WTC11 (cell line): Measurements from ENCODE around the gene PGGHG. TPM values are rescaled to one million over a fixed set of nuclear protein-coding genes. Genes with fewer than 3 reads are reported as not detected.

Experiments used
- ATAC-seq: fragments of 200-7000 bp; cut with Tn5 transposase; 2 replicates; pipeline ENCODE4 v1.10.0; 2021; ENCODE audit warnings: mild to moderate bottlenecking, moderate library complexity
- CTCF ChIA-PET: fragments of 300-600 bp; sonication (Branson Sonifier 250); formaldehyde crosslinking; loops from one replicate; lab custom pipeline; 2021; ENCODE audit warnings: antibody characterized with exemption; lab: Charles Lee
- POLR2A ChIA-PET: fragments of 350-600 bp; sonication (Branson Sonifier 250); formaldehyde crosslinking; loops from one replicate; lab custom pipeline; 2021; ENCODE audit warnings: antibody characterized with exemption; lab: Charles Lee
- DNase-seq: peaks from one replicate; pipeline ENCODE4 v3.0.0; 2021; ENCODE audit warnings: low spot score
- H3K27ac Mint-ChIP-seq: 2 replicates; pipeline ENCODE4 v1.8.0; 2021; ENCODE audit warnings: mixed read lengths
- H3K27me3 Mint-ChIP-seq: 2 replicates; pipeline ENCODE4 v1.8.0; 2021; ENCODE audit warnings: low read depth, mild to moderate bottlenecking, moderate library complexity, mixed read lengths
- H3K36me3 Mint-ChIP-seq: 2 replicates; pipeline ENCODE4 v1.8.0; 2021; ENCODE audit warnings: mixed read lengths
- H3K4me1 Mint-ChIP-seq: 2 replicates; pipeline ENCODE4 v1.8.0; 2022; ENCODE audit warnings: mixed read lengths
- H3K4me3 Mint-ChIP-seq: 2 replicates; pipeline ENCODE4 v1.8.0; 2021; ENCODE audit warnings: mild to moderate bottlenecking, moderate library complexity, mixed read lengths
- H3K9me3 Mint-ChIP-seq: 2 replicates; pipeline ENCODE4 v1.8.0; 2021; ENCODE audit warnings: mixed read lengths
- ARID4B ChIP-seq: sonication (generic); formaldehyde crosslinking; IDR thresholded peaks from 2 replicates; pipeline ENCODE4 v1.8.0; 2023; ENCODE audit warnings: missing genetic modification reagents, mild to moderate bottlenecking, borderline replicate concordance
- ATF1 ChIP-seq: sonication (generic); formaldehyde crosslinking; IDR thresholded peaks from 2 replicates; pipeline ENCODE4 v1.8.1; 2023; ENCODE audit warnings: mild to moderate bottlenecking, moderate library complexity, missing genetic modification reagents
- CDX4 ChIP-seq: fragments of 250-450 bp; sonication (Bioruptor Pico); IDR thresholded peaks from 2 replicates; pipeline ENCODE4 v1.9.0; 2021; ENCODE audit warnings: moderate library complexity, mild to moderate bottlenecking, inconsistent platforms, borderline replicate concordance
- CTCF ChIP-seq: fragments of 200-600 bp; IDR thresholded peaks from 2 replicates; pipeline ENCODE4 v1.8.0; 2022; ENCODE audit warnings: antibody characterized with exemption
- FOXK1 ChIP-seq: sonication (generic); formaldehyde crosslinking; IDR thresholded peaks from 2 replicates; pipeline ENCODE4 v1.8.0; 2022; ENCODE audit warnings: mild to moderate bottlenecking, moderate library complexity, missing genetic modification reagents
- JUN ChIP-seq: sonication (generic); formaldehyde crosslinking; IDR thresholded peaks from 2 replicates; pipeline ENCODE4 v1.8.0; 2023; ENCODE audit warnings: mild to moderate bottlenecking, missing genetic modification reagents
- KAT7 ChIP-seq: sonication (generic); formaldehyde crosslinking; IDR thresholded peaks from 2 replicates; pipeline ENCODE4 v1.8.1; 2023; ENCODE audit warnings: missing genetic modification reagents, mild to moderate bottlenecking, borderline replicate concordance
- NR3C1 ChIP-seq: sonication (generic); formaldehyde crosslinking; conservative IDR thresholded peaks from 2 replicates; pipeline ENCODE4 v1.8.1; 2023; ENCODE audit warnings: low read depth, mild to moderate bottlenecking, missing genetic modification reagents
- PRRX2 ChIP-seq: fragments of 250-450 bp; sonication (Bioruptor Pico); IDR thresholded peaks from 2 replicates; pipeline ENCODE4 v1.8.0; 2021; ENCODE audit warnings: mild to moderate bottlenecking
- USF1 ChIP-seq: sonication (generic); formaldehyde crosslinking; IDR thresholded peaks from 2 replicates; pipeline ENCODE4 v1.8.0; 2022; ENCODE audit warnings: mild to moderate bottlenecking, missing genetic modification reagents
- ZBTB21 ChIP-seq: sonication (generic); formaldehyde crosslinking; IDR thresholded peaks from 2 replicates; pipeline ENCODE4 v1.8.1; 2023; ENCODE audit warnings: mild to moderate bottlenecking, missing genetic modification reagents, borderline replicate concordance
- ZNF121 ChIP-seq: sonication (generic); formaldehyde crosslinking; IDR thresholded peaks from 2 replicates; pipeline ENCODE4 v1.8.0; 2023; ENCODE audit warnings: missing genetic modification reagents
- ZNF138 ChIP-seq: sonication (generic); formaldehyde crosslinking; conservative IDR thresholded peaks from 2 replicates; pipeline ENCODE4 v1.8.1; 2022; ENCODE audit warnings: mild to moderate bottlenecking, moderate library complexity, missing genetic modification reagents
- ZNF219 ChIP-seq: sonication (generic); formaldehyde crosslinking; IDR thresholded peaks from 2 replicates; pipeline ENCODE4 v1.8.0; 2023; ENCODE audit warnings: missing genetic modification reagents, mild to moderate bottlenecking, borderline replicate concordance
- ZNF232 ChIP-seq: sonication (generic); formaldehyde crosslinking; IDR thresholded peaks from 2 replicates; pipeline ENCODE4 v1.8.0; 2022; ENCODE audit warnings: mild to moderate bottlenecking, missing genetic modification reagents
- ZNF423 ChIP-seq: fragments of 250-450 bp; sonication (Bioruptor Pico); IDR thresholded peaks from 2 replicates; pipeline ENCODE4 v2.1.2; 2022; ENCODE audit warnings: mild to moderate bottlenecking, moderate library complexity
- ZNF512 ChIP-seq: sonication (generic); formaldehyde crosslinking; IDR thresholded peaks from 2 replicates; pipeline ENCODE4 v1.8.1; 2022; ENCODE audit warnings: missing genetic modification reagents, borderline replicate concordance
- ZSCAN18 ChIP-seq: fragments of 250-450 bp; sonication (Bioruptor Pico); IDR thresholded peaks from 2 replicates; pipeline ENCODE4 v2.1.2; 2022; ENCODE audit warnings: mild to moderate bottlenecking, moderate library complexity
- total RNA-seq: library from RNA; stranded (reverse); gene quantifications from 3 replicates; pipeline ENCODE4 v1.2.3, GENCODE V29; 2021
- TF ChIP-seq, protein P1 (sequence below): fragments of 250-450 bp; sonication (Bioruptor Pico); IDR thresholded peaks from 2 replicates; pipeline ENCODE4 v1.8.0; 2021; ENCODE audit warnings: mild to moderate bottlenecking
- TF ChIP-seq, protein P2 (sequence below): sonication (generic); formaldehyde crosslinking; IDR thresholded peaks from 2 replicates; pipeline ENCODE4 v1.8.0; 2022; ENCODE audit warnings: missing genetic modification reagents

The PGGHG gene
- total RNA-seq, 1 experiment from 2014 or later = 74.9 TPM

GRCh38 chr11:281486-282161, 7.3 kb upstream of the PGGHG start (continued):
- TF ChIP-seq ZNF512 (no peak), NR3C1 (CRISPR knock-in tag) (no peak)

DNA sequence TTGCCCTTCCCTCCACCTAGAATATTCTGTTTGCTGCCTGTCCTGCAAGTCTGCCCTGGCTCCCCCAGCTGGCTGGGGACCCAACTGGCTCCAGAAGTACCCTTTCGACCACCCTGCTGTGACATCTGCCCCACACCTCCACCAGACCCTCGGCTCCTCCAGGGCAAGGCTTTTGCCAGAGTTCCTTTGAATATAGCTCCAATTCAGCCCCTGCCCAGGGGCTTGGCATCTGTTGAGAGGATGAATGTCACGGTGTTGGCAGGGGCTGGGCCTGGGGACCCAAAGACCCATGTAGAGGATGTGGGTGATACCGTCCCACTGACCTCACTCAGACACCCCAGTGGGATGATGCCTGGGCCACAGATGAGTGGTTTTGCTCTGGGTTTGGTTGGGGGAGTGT, 6.8 kb upstream of the PGGHG start:
- no peak overlapping the region for H3K27ac Mint-ChIP-seq
- H3K4me3 Mint-ChIP-seq = no peak overlapping the region
- CTCF ChIA-PET = interaction anchor here (0.9 to 5.8 kb wide), 5 partner anchors 9 to 31 kb away, joined by 3 to 53 read pairs (median 3); partner anchors contain the start of gene IFITM2
- no peaks in the 10 kb centered on the region for H3K9me3 Mint-ChIP-seq
- POLR2A ChIA-PET = interaction anchor here (1.2 kb wide), 1 partner anchor 17 kb away, joined by 3 read pairs; no protein-coding TSS in a partner anchor
- no peaks in the 10 kb centered on the region for H3K36me3 Mint-ChIP-seq
- ATAC-seq = no peak
- no peak for DNase-seq
- peaks cover 40% of the 10 kb centered on the region for H3K4me1 Mint-ChIP-seq
- peaks cover 53% of the 10 kb centered on the region for H3K27me3 Mint-ChIP-seq
- TF ChIP-seq PRRX2 (CRISPR knock-in tag) = no peak
- no peak for TF ChIP-seq ZNF138 (CRISPR knock-in tag)
- no peak for TF ChIP-seq ATF1
- TF ChIP-seq CDX4 = no peak
- TF ChIP-seq CTCF = no peak
- no peak for TF ChIP-seq ZNF219 (CRISPR knock-in tag)
- TF ChIP-seq, protein P1, sequence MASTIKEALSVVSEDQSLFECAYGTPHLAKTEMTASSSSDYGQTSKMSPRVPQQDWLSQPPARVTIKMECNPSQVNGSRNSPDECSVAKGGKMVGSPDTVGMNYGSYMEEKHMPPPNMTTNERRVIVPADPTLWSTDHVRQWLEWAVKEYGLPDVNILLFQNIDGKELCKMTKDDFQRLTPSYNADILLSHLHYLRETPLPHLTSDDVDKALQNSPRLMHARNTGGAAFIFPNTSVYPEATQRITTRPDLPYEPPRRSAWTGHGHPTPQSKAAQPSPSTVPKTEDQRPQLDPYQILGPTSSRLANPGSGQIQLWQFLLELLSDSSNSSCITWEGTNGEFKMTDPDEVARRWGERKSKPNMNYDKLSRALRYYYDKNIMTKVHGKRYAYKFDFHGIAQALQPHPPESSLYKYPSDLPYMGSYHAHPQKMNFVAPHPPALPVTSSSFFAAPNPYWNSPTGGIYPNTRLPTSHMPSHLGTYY = no peak
- no peak for TF ChIP-seq JUN (CRISPR knock-in tag)
- no peak for TF ChIP-seq ZBTB21 (CRISPR knock-in tag)
- no peak for TF ChIP-seq ARID4B (CRISPR knock-in tag)
- TF ChIP-seq USF1 (CRISPR knock-in tag) = no peak
- no peak for TF ChIP-seq ZNF423 (CRISPR knock-in tag)
- TF ChIP-seq, protein P2, sequence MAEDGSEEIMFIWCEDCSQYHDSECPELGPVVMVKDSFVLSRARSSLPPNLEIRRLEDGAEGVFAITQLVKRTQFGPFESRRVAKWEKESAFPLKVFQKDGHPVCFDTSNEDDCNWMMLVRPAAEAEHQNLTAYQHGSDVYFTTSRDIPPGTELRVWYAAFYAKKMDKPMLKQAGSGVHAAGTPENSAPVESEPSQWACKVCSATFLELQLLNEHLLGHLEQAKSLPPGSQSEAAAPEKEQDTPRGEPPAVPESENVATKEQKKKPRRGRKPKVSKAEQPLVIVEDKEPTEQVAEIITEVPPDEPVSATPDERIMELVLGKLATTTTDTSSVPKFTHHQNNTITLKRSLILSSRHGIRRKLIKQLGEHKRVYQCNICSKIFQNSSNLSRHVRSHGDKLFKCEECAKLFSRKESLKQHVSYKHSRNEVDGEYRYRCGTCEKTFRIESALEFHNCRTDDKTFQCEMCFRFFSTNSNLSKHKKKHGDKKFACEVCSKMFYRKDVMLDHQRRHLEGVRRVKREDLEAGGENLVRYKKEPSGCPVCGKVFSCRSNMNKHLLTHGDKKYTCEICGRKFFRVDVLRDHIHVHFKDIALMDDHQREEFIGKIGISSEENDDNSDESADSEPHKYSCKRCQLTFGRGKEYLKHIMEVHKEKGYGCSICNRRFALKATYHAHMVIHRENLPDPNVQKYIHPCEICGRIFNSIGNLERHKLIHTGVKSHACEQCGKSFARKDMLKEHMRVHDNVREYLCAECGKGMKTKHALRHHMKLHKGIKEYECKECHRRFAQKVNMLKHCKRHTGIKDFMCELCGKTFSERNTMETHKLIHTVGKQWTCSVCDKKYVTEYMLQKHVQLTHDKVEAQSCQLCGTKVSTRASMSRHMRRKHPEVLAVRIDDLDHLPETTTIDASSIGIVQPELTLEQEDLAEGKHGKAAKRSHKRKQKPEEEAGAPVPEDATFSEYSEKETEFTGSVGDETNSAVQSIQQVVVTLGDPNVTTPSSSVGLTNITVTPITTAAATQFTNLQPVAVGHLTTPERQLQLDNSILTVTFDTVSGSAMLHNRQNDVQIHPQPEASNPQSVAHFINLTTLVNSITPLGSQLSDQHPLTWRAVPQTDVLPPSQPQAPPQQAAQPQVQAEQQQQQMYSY = no peak
- no peak for TF ChIP-seq FOXK1 (CRISPR knock-in tag)
- no peak for TF ChIP-seq ZSCAN18
- no peak for TF ChIP-seq KAT7 (CRISPR knock-in tag)
- TF ChIP-seq ZNF121 (CRISPR knock-in tag) = no peak
- no peak for TF ChIP-seq ZNF232
